ENCODE measurements around the gene PLXNA2. TPM values are rescaled to one million over a fixed set of nuclear protein-coding genes. Genes with fewer than 3 reads are reported as not detected.

Gene PLXNA2
- total and polyA plus RNA-seq, 2 donors (not counting 1 experiment from before 2014, with no cell fraction given) = 0.31 to 1.2 TPM

DNA sequence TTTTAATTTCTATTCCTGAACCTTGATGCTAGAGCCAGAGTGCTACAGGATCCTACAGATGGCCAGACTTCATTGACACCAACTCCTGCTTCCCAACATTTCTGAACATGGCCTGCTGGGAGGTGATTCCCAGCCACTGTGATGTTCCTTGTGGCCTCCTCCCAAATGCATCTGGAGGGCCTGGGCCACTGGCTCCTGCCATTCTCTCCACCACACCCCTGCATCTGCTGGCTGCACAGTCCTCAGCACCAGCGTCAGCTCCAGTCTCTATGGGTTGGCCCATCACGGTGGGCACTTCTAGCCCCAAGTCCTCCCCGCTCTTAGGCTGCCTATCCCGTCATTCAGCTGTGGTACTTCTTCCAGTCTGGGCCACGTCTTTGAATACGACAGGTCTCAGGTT, 242.1 kb downstream of the PLXNA2 start:
- no peak overlapping the region for H3K27ac ChIP-seq (ENCODE audit: low read length in 2 of 2)
- Mint-ChIP-seq H3K4me1 (no peaks in the 10 kb centered on the region), H3K4me3 (no peak overlapping the region), H3K9me3 (ENCODE audit: insufficient read depth) (no peaks in the 10 kb centered on the region), H3K27me3 (peaks cover 11% of the 10 kb centered on the region), H3K27ac (no peak overlapping the region)
- H3K27me3 ChIP-seq (replicated peaks in 1 of 4; ENCODE audit: control extremely low read depth in 1 of 4, control insufficient read depth in 3 of 4, insufficient read depth in 4 of 4, low read length in 3 of 4) = no peaks in the 10 kb centered on the region
- CTCF ChIA-PET = interaction anchor here (1.3 kb wide), 1 partner anchor 244 kb away, joined by 3 read pairs; no protein-coding TSS in a partner anchor
- ATAC-seq (ENCODE audit: low read depth) (no peak), DNase-seq (no peak)
- 95% methylated on average over 6 of the region's 6 CpGs for WGBS (ENCODE audit: insufficient coverage)
- no peaks in the 10 kb centered on the region for H3K4me1 ChIP-seq (ENCODE audit: control insufficient read depth in 2 of 2, insufficient read depth in 2 of 2, low read length in 2 of 2)
- H3K9ac ChIP-seq (ENCODE audit: low read length) = no peak overlapping the region
- POLR2A ChIA-PET = no interaction called here
- no peak overlapping the region for H2AFZ ChIP-seq (ENCODE audit: insufficient read depth, low read depth, low read length, poor library complexity, severe bottlenecking)
- no peak for TF ChIP-seq EZH2 (IDR thresholded peaks at IDR 0.05; ENCODE audit: borderline replicate concordance, insufficient read depth, low read depth, low read length, poor library complexity, severe bottlenecking)
- TF ChIP-seq, protein P1, sequence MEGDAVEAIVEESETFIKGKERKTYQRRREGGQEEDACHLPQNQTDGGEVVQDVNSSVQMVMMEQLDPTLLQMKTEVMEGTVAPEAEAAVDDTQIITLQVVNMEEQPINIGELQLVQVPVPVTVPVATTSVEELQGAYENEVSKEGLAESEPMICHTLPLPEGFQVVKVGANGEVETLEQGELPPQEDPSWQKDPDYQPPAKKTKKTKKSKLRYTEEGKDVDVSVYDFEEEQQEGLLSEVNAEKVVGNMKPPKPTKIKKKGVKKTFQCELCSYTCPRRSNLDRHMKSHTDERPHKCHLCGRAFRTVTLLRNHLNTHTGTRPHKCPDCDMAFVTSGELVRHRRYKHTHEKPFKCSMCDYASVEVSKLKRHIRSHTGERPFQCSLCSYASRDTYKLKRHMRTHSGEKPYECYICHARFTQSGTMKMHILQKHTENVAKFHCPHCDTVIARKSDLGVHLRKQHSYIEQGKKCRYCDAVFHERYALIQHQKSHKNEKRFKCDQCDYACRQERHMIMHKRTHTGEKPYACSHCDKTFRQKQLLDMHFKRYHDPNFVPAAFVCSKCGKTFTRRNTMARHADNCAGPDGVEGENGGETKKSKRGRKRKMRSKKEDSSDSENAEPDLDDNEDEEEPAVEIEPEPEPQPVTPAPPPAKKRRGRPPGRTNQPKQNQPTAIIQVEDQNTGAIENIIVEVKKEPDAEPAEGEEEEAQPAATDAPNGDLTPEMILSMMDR (IDR thresholded peaks at IDR 0.05) = no peak
- no peaks in the 10 kb centered on the region for H3K36me3 ChIP-seq (replicated peaks in 1 of 2; ENCODE audit: control extremely low read depth in 1 of 2, control insufficient read depth in 1 of 2, extremely low read depth in 1 of 2, insufficient read depth in 2 of 2, low read length in 1 of 2)
- H3K4me3 ChIP-seq (ENCODE audit: control extremely low read depth in 1 of 5, extremely low read depth in 1 of 5, insufficient read depth in 1 of 5, low read depth in 2 of 5, low read length in 4 of 5) = no peak overlapping the region
- H3K4me2 ChIP-seq (replicated peaks; ENCODE audit: low read depth, low read length, poor library complexity, severe bottlenecking) = no peak overlapping the region
- no peaks in the 10 kb centered on the region for H3K79me2 ChIP-seq (ENCODE audit: control insufficient read depth, insufficient read depth, low read length)
- H4K20me1 ChIP-seq (ENCODE audit: control insufficient read depth, insufficient read depth, low read length, poor library complexity, severe bottlenecking) = no peaks in the 10 kb centered on the region
- intact Hi-C loops (cut with micrococcal nuclease) = no loop called here
- no peaks in the 10 kb centered on the region for H3K9me3 ChIP-seq (ENCODE audit: control extremely low read depth in 1 of 3, control insufficient read depth in 2 of 3, insufficient read depth in 1 of 3, low read length in 2 of 3)

DNA sequence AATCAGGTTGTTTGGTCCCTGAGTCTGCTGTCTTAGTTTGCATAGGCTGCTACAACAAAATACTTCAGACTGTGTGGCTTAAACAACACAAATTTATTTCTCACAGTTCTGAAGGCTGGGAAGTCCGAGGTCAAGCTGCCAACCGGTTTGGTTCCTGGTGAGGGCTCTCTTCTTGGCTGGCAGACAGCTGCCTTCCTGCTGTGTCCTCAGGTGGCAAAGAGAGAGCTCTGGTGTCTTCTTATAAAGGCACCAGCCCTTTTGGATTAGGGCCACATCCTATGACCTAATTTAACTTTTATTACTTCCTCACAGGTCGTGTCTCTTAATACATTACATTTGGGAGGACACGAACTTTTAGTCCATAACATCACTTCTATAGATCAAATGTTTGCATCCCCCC, 243.7 kb downstream of the PLXNA2 start:
- no peaks in the 10 kb centered on the region for H3K9me3 Mint-ChIP-seq (ENCODE audit: insufficient read depth)
- 88% methylated on average over 2 of the region's 4 CpGs for WGBS (ENCODE audit: insufficient coverage)
- no peaks in the 10 kb centered on the region for H3K36me3 ChIP-seq (replicated peaks in 1 of 2; ENCODE audit: control extremely low read depth in 1 of 2, control insufficient read depth in 1 of 2, extremely low read depth in 1 of 2, insufficient read depth in 2 of 2, low read length in 1 of 2)
- no peaks in the 10 kb centered on the region for H3K4me1 ChIP-seq (ENCODE audit: control insufficient read depth in 2 of 2, insufficient read depth in 2 of 2, low read length in 2 of 2)
- H4K20me1 ChIP-seq (ENCODE audit: control insufficient read depth, insufficient read depth, low read length, poor library complexity, severe bottlenecking) = no peaks in the 10 kb centered on the region
- no peaks in the 10 kb centered on the region for H3K27me3 ChIP-seq (replicated peaks in 1 of 4; ENCODE audit: control extremely low read depth in 1 of 4, control insufficient read depth in 3 of 4, insufficient read depth in 4 of 4, low read length in 3 of 4)
- no peak overlapping the region for H3K27ac ChIP-seq (ENCODE audit: low read length in 2 of 2)
- H3K9ac ChIP-seq (ENCODE audit: low read length) = no peak overlapping the region
- H3K4me3 Mint-ChIP-seq = no peak overlapping the region
- no peaks in the 10 kb centered on the region for H3K9me3 ChIP-seq (ENCODE audit: control extremely low read depth in 1 of 3, control insufficient read depth in 2 of 3, insufficient read depth in 1 of 3, low read length in 2 of 3)
- DNase-seq = no peak
- no peak for ATAC-seq (ENCODE audit: low read depth)
- H2AFZ ChIP-seq (ENCODE audit: insufficient read depth, low read depth, low read length, poor library complexity, severe bottlenecking) = no peak overlapping the region
- H3K79me2 ChIP-seq (ENCODE audit: control insufficient read depth, insufficient read depth, low read length) = no peaks in the 10 kb centered on the region
- intact Hi-C loops (cut with micrococcal nuclease) = no loop called here
- ChIA-PET POLR2A (no interaction called here), CTCF (interaction anchor here (1.3 to 1.4 kb wide), 2 partner anchors 11 to 21 kb away, joined by 3 read pairs; no protein-coding TSS in a partner anchor)
- TF ChIP-seq, protein P1 (IDR thresholded peaks at IDR 0.05) = no peak
- TF ChIP-seq EZH2 (IDR thresholded peaks at IDR 0.05; ENCODE audit: borderline replicate concordance, insufficient read depth, low read depth, low read length, poor library complexity, severe bottlenecking) = no peak
- no peak overlapping the region for H3K27ac Mint-ChIP-seq
- no peak overlapping the region for H3K4me2 ChIP-seq (replicated peaks; ENCODE audit: low read depth, low read length, poor library complexity, severe bottlenecking)
- no peaks in the 10 kb centered on the region for H3K4me1 Mint-ChIP-seq
- H3K4me3 ChIP-seq (ENCODE audit: control extremely low read depth in 1 of 5, extremely low read depth in 1 of 5, insufficient read depth in 1 of 5, low read depth in 2 of 5, low read length in 4 of 5) = no peak overlapping the region
- H3K27me3 Mint-ChIP-seq = peaks cover 11% of the 10 kb centered on the region
